NCI-H524 treated with DMSO at 0.1 percent for 48 hours (cell line): Measurements from ENCODE around the gene THRSP.
"Not testable (repeated sequence)": the region's sequence is repeated elsewhere in the genome, so short reads cannot be mapped to it uniquely, and the experiment has no call there.

Source experiments
- DNase-seq: peaks from one replicate; lab custom pipeline; 2025; lab: John Stamatoyannopoulos, UW

Gene THRSP

GRCh38 chr11:78066471-78066870, 2.8 kb downstream of the THRSP start:
- no peak for DNase-seq

GRCh38 chr11:78067704-78068103, 4.0 kb downstream of the THRSP start:
- no peak for DNase-seq

GRCh38 chr11:78069465-78069864, 5.8 kb downstream of the THRSP start:
- DNase-seq, result no peak

- DNase-seq, result no peak
Measured at GRCh38 chr11:78070621-78071020, 7.0 kb downstream of the THRSP start.

- no peak for DNase-seq
Measured at GRCh38 chr11:78071717-78072116, 8.1 kb downstream of the THRSP start.

- no peak for DNase-seq
Measured at GRCh38 chr11:78072455-78072854, 8.8 kb downstream of the THRSP start.

GRCh38 chr11:78074756-78075155, 11.1 kb downstream of the THRSP start:
- DNase-seq, result no peak

GRCh38 chr11:78076733-78077403, 13.2 kb downstream of the THRSP start:
- DNase-seq, result no peak

GRCh38 chr11:78077592-78077991, 13.9 kb downstream of the THRSP start:
- not testable (repeated sequence) for DNase-seq

- no peak for DNase-seq
Measured at GRCh38 chr11:78078218-78079167, 14.8 kb downstream of the THRSP start.

- DNase-seq, result peak; percentile 14
Measured at GRCh38 chr11:78079232-78080083, 15.8 kb downstream of the THRSP start, which contains the start of gene NDUFC2. Gene NDUFC2, minus strand, starts transcription at chr11:78079862. Its CDS starts 118 bp downstream, at chr11:78079744.

GRCh38 chr11:78080084-78080817, 16.6 kb downstream of the THRSP start:
- no peak for DNase-seq

GRCh38 chr11:78080818-78081495, 17.3 kb downstream of the THRSP start:
- no peak for DNase-seq

GRCh38 chr11:78081583-78081982, 17.9 kb downstream of the THRSP start:
- DNase-seq, result no peak

GRCh38 chr11:78082146-78082545, 18.5 kb downstream of the THRSP start:
- DNase-seq, result no peak

GRCh38 chr11:78083021-78083420, 19.4 kb downstream of the THRSP start:
- DNase-seq, result no peak

- DNase-seq, result not testable (repeated sequence)
Measured at GRCh38 chr11:78084506-78084905, 20.8 kb downstream of the THRSP start.

- DNase-seq, result no peak
Measured at GRCh38 chr11:78085972-78086371, 22.3 kb downstream of the THRSP start.

GRCh38 chr11:78086521-78087074, 22.9 kb downstream of the THRSP start:
- not testable (repeated sequence) for DNase-seq

- DNase-seq, result no peak
Measured at GRCh38 chr11:78094250-78094649, 30.6 kb downstream of the THRSP start.
